ENCODE results near the gene SSH2.

The SSH2 gene

DNA sequence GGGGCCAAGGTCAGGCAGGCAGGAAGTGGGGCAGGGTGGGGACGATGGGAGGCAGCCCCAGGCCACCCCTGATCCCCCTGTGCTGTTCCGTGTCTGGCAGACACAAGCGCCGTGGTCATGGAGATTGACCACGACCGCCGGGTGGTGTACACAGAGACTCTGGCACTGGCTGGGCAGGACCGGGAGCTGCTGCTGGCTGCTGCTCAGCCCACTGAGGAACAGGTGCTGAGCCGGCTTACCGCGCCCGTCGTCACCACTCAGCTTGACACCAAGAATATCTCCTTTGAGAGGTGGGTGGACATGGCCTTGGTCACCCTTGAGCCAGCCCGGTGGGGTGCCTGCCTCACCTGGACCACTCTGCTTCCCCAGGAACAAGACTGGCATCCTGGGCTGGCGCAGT is 321.0 kb downstream of the SSH2 start:
- DNase-seq (ENCODE audit: low spot score), result no peak

GRCh38 chr17:29607557-29608195 is 322.4 kb downstream of the SSH2 start:
- DNase-seq (ENCODE audit: low spot score), result no peak

DNA sequence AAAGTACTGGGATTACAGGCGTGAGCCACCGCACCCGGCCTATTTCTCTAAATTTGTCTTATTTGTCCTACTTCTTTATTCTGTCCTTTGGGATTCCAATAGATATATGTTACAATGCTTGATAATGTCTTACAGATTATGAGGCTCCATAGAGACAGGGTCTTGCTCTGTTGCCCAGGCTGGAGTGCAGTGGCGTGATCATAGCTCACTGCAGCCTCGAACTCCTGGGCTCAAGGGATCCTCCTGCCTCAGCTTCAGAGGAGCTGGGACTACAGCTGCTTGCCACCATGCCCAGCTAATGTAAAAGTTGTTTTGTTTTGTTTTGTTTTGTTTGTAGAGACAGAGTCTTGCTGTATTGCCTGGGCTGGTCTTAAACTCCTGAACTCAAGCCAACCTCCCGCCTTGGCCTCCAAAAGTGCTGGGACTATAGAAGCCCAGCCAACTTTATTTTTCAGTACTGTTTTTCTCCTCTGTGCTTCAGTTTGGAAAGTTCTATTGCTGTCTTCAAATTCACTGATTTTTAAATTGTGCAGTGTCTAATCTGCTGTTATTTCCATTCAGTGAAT is 326.8 kb downstream of the SSH2 start:
- no peak for DNase-seq (ENCODE audit: low spot score)

DNA sequence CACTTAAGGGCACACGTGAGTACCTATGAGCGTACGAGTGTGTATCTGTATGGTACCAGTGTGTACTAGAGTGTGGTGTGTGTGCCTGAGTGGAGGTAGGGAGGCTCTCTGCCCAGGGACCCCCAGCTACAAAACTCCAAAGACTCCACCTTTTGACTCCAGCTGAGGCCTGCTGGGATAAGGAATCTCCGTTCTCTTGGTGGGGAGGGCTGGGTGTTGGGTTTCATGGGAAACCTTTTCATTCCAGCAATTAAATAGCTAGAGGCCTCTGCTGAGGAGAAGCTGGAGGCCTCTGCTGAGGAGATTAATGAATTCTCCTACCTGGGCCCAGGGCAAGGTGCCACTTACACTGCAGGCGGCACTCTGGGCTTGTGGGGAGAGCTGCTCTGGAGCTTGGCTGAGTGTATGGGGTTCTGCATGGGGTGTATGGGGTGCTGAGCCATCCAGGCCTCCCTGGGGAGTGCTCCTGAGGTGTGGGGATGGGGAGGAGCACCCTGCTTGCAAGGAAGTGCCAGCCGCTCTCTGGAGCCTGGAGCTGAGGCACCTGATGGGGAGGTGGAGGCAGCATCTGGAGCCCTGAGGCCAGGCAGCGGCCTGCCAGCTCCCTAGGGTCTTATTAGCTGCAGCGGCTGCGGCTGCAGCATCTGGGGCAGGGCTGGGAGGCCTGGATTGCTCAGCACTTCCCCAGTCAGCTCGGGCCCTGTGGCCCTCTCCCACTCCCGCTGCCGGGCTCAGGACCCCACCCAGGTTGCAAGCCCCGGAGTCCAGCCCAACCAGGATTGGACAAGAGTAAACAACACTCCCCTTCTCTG is 332.5 kb downstream of the SSH2 start:
- DNase-seq (ENCODE audit: low spot score), result no peak

GRCh38 chr17:29596811-29597210 is 333.2 kb downstream of the SSH2 start:
- no peak for DNase-seq (ENCODE audit: low spot score)

GRCh38 chr17:29595943-29596774 is 333.9 kb downstream of the SSH2 start:
- DNase-seq (ENCODE audit: low spot score), result no peak

GRCh38 chr17:29595107-29595942 is 334.7 kb downstream of the SSH2 start:
- peak; percentile 2 for DNase-seq (ENCODE audit: low spot score)

DNA sequence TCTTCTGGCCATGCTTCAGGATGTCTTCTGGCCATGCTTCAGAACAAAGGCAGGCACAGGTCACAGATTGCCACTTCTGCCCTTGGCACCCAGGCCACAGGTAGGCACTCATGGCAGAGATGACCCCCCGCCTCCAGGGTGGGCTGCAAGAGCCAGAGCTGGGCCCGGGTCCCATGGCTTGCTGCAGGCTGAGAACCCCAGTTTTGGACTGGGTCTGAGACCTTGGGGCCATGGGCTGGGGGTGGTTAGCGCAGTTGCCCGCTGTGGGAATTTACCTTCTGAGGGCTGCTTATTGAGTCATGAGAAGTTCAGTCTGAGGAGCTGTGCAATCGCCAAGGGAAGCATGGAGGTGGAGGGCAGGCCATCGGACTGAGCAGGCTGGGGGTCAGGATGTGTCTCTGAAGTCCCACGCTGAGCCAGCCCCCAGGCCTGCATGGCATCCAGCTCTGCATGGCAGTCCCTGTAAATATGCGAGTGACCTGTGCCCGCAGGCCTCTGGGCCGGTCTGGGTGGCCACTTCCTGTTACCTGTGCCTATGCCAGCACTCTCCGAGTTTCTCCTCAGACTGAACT is 335.4 kb downstream of the SSH2 start:
- no peak for DNase-seq (ENCODE audit: low spot score)

- peak; percentile 12 for DNase-seq (ENCODE audit: low spot score)
Observed at GRCh38 chr17:29593591-29594518, 336.2 kb downstream of the SSH2 start.

DNA sequence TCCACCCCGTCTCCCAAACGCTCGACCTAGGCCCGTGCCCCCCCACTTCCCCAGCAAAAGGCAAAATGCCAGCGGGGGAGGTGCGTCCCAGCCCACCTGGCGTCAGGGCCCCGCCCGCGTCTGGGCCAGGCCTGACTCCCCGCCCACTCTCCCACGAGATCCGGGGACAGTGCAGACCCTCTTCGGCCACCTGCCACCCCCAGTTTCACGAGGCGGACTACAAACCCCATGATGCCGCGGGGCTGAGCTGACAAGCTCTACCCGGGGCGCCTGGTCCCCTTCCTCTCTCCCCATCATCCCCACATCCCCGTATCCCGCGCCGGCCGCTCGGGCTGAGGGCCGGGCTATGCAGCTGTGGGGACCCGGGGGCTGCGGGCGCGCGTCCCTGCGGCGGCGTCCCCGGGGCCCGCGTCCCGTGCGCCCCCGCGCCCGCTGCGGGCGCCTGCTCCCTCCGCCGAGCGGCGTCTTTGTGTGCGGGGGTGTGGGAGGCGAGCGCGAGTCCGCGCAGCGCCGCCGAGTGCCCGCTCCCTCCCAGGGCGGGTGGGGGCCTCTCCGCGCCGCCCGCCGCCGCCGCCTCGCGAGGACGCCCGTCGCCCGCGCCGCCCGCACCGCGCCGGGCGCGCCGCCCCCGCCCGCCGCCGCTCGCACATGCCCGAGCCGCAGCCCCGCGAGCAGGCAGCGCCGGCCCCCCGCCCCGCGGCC is 337.0 kb downstream of the SSH2 start, which contains the start of gene ANKRD13B:
TSS of gene ANKRD13B (plus strand) at position 283 of the 702 bp plus-strand sequence. CDS start 490 bp downstream, outside the sequence.
- DNase-seq (ENCODE audit: low spot score), result peak; percentile 75

- peak; percentile 91 for DNase-seq (ENCODE audit: low spot score)
Observed at GRCh38 chr17:29591737-29592608, 338.1 kb downstream of the SSH2 start.

GRCh38 chr17:29591146-29591736 is 338.8 kb downstream of the SSH2 start:
- peak; percentile 53 for DNase-seq (ENCODE audit: low spot score)

DNA sequence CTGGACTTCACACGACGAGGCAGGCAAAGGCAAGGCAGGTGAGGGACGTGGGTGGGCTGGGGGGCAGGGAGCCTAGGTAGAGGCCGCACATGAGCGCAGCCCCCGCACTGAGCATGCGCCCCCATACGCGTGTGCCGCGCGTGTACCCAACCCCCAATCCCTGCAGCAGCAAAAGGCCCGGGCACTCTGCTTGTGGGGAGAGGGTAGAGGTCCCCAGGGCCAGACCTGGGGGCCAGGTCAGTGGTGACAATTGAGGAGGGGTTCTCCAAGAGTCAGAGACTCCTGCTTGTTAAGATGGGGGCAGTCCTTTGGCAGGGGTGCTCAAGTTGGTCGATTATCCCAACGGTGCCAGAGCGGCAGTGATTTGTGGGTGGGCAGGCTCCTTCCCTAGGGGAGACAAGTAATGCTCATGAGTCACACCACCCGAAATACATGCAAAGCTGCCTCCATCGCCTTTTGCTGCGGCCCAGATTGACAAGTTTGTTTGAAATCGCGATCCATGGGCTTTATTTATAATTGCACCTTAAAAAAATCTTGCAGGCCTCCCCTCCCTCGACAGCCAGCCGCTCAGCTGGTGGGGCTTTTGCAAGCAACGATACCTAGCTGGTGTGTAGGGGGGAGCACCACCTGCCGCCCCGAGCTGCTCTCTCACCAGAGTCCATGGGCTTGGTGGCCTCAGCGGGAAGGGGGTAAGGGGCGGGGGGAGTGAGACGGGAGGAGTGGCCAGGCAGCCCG is 339.4 kb downstream of the SSH2 start:
- DNase-seq (ENCODE audit: low spot score), result no peak

GRCh38 chr17:29589524-29590410 is 340.3 kb downstream of the SSH2 start, which contains the start of gene GIT1:
GIT1 (minus strand) TSS chr17:29589648; CDS start chr17:29589378, 270 bp downstream.
- DNase-seq (ENCODE audit: low spot score), result peak; percentile 92

GRCh38 chr17:29588562-29589411 is 341.2 kb downstream of the SSH2 start:
- no peak for DNase-seq (ENCODE audit: low spot score)

Data from globus pallidus (tissue), 1 donor.